Mesothelial cell of epicardium (in vitro differentiated cells): ENCODE results near the gene PITPNC1. TPM values are rescaled to one million over a fixed set of nuclear protein-coding genes. Genes with fewer than 3 reads are reported as not detected.

ENCODE experiments used
- DNase-seq, 2 experiments: peaks; one replicate each; pipeline ENCODE4 v3.0.0; 2021; ENCODE audit warnings: low spot score in 2 of 2; ENCODE audit not compliant: unreplicated experiment in 2 of 2
- H3K27ac Mint-ChIP-seq: 2 replicates; pipeline ENCODE4 v1.8.0; 2021; ENCODE audit warnings: mixed read lengths
- H3K27me3 Mint-ChIP-seq: 2 replicates; pipeline ENCODE4 v1.8.0; 2021; ENCODE audit warnings: low read depth, mixed read lengths
- H3K36me3 Mint-ChIP-seq: 2 replicates; pipeline ENCODE4 v1.8.0; 2021; ENCODE audit warnings: mixed read lengths
- H3K4me1 Mint-ChIP-seq: 2 replicates; pipeline ENCODE4 v1.8.0; 2021; ENCODE audit warnings: mixed read lengths
- H3K4me3 Mint-ChIP-seq: 2 replicates; pipeline ENCODE4 v1.8.0; 2021; ENCODE audit warnings: mild to moderate bottlenecking, moderate library complexity, mixed read lengths
- H3K9me3 Mint-ChIP-seq: 2 replicates; pipeline ENCODE4 v1.8.0; 2021; ENCODE audit warnings: mixed read lengths
- CTCF ChIP-seq: fragments of 200-600 bp; sonication (generic); IDR thresholded peaks from one replicate; pipeline ENCODE4 v1.5.0; 2021; ENCODE audit warnings: antibody characterized with exemption; ENCODE audit not compliant: unreplicated experiment
- total RNA-seq: library from RNA; stranded (reverse); gene quantifications from 3 replicates; pipeline ENCODE4 v1.2.1, GENCODE V29; 2021

Gene PITPNC1
- total RNA-seq, 1 donor from 2014 or later = 19.9 TPM

GRCh38 chr17:67411397-67411796 is 34.3 kb downstream of the PITPNC1 start:
- Mint-ChIP-seq H3K9me3 (peaks cover 18% of the 10 kb centered on the region), H3K4me1 (no peaks in the 10 kb centered on the region), H3K27me3 (no peaks in the 10 kb centered on the region), H3K4me3 (no peak overlapping the region), H3K27ac (no peak overlapping the region), H3K36me3 (peaks cover 8% of the 10 kb centered on the region)
- TF ChIP-seq CTCF = no peak
- DNase-seq = no peak

GRCh38 chr17:67412032-67412431 is 35.0 kb downstream of the PITPNC1 start:
- H3K27ac Mint-ChIP-seq = no peak overlapping the region
- no peaks in the 10 kb centered on the region for H3K4me1 Mint-ChIP-seq
- H3K36me3 Mint-ChIP-seq = peaks cover 8% of the 10 kb centered on the region
- H3K27me3 Mint-ChIP-seq = no peaks in the 10 kb centered on the region
- no peak for TF ChIP-seq CTCF
- DNase-seq = no peak
- peaks cover 18% of the 10 kb centered on the region for H3K9me3 Mint-ChIP-seq
- H3K4me3 Mint-ChIP-seq = no peak overlapping the region

- H3K4me3 Mint-ChIP-seq = no peak overlapping the region
- H3K9me3 Mint-ChIP-seq = peaks cover 18% of the 10 kb centered on the region
- no peak for TF ChIP-seq CTCF
- H3K36me3 Mint-ChIP-seq = peaks cover 8% of the 10 kb centered on the region
- DNase-seq = no peak
- H3K27ac Mint-ChIP-seq = no peak overlapping the region
- no peaks in the 10 kb centered on the region for H3K4me1 Mint-ChIP-seq
- H3K27me3 Mint-ChIP-seq = no peaks in the 10 kb centered on the region
Observed at GRCh38 chr17:67412941-67413340, 35.9 kb downstream of the PITPNC1 start.

GRCh38 chr17:67413388-67413787 is 36.3 kb downstream of the PITPNC1 start:
- TF ChIP-seq CTCF = no peak
- H3K36me3 Mint-ChIP-seq = peaks cover 8% of the 10 kb centered on the region
- H3K4me1 Mint-ChIP-seq = no peaks in the 10 kb centered on the region

GRCh38 chr17:67414130-67414529 is 37.0 kb downstream of the PITPNC1 start:
- H3K9me3 Mint-ChIP-seq = peaks cover 14% of the 10 kb centered on the region
- no peak for DNase-seq
- H3K27me3 Mint-ChIP-seq = no peaks in the 10 kb centered on the region
- H3K4me1 Mint-ChIP-seq = no peaks in the 10 kb centered on the region
- no peak overlapping the region for H3K27ac Mint-ChIP-seq
- H3K4me3 Mint-ChIP-seq = no peak overlapping the region
- H3K36me3 Mint-ChIP-seq = peaks cover 4% of the 10 kb centered on the region
- TF ChIP-seq CTCF = no peak

More at GRCh38 chr17:67413388-67413787, 36.3 kb downstream of the PITPNC1 start:
- Mint-ChIP-seq H3K4me3 (no peak overlapping the region), H3K9me3 (peaks cover 18% of the 10 kb centered on the region), H3K27me3 (no peaks in the 10 kb centered on the region), H3K27ac (no peak overlapping the region)
- DNase-seq = no peak

- H3K27ac Mint-ChIP-seq = no peak overlapping the region
- peaks cover 4% of the 10 kb centered on the region for H3K36me3 Mint-ChIP-seq
- H3K4me1 Mint-ChIP-seq = no peaks in the 10 kb centered on the region
- H3K4me3 Mint-ChIP-seq = no peak overlapping the region
- DNase-seq = no peak
- H3K27me3 Mint-ChIP-seq = no peaks in the 10 kb centered on the region
- TF ChIP-seq CTCF = no peak
- H3K9me3 Mint-ChIP-seq = peaks cover 14% of the 10 kb centered on the region
Observed at GRCh38 chr17:67414559-67414958, 37.5 kb downstream of the PITPNC1 start.
